ENCODE results near the gene ARHGEF10L. TPM values are rescaled to one million over a fixed set of nuclear protein-coding genes. Genes with fewer than 3 reads are reported as not detected.

The ARHGEF10L gene
- total and polyA plus RNA-seq, 3 experiments from 2014 or later: 0.24 to 0.26 TPM; not detected in 1

DNA sequence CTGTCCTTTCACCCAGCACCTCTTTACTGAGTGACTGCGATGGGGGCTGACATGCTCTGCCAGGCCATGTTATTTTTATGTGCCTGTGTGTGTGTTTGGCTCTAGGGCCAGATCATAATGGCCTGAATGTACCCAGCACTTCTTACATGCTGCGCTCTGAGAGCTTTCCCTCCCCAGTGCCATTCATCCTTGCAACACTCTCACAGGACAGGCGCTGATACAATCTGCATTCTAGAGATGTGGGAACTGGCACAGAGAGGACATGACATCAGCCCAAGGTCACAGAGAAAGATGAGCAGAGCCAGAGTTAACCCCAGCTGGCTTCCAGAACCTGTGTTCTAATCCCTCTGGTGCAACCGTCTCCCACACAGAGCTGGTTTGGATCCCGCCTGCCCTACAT is 54.5 kb downstream of the ARHGEF10L start:
- Mint-ChIP-seq H3K4me3 (no peak overlapping the region), H3K4me1 (no peaks in the 10 kb centered on the region), H3K27ac (no peak overlapping the region), H3K27me3 (peaks cover 4 to 7% of the 10 kb centered on the region in 2 donors), H3K36me3 (no peaks in the 10 kb centered on the region), H3K9me3 (no peaks in the 10 kb centered on the region)
- Histone ChIP-seq H3K4me3 (ENCODE audit: low read length) (no peak overlapping the region), H3K27me3 (ENCODE audit: insufficient read depth, low read length, poor library complexity, severe bottlenecking) (no peaks in the 10 kb centered on the region), H3K36me3 (ENCODE audit: insufficient read depth, low read length) (no peaks in the 10 kb centered on the region), H3K9me3 (ENCODE audit: low read length) (no peaks in the 10 kb centered on the region), H3K27ac (ENCODE audit: low read depth, low read length) (no peak overlapping the region), H3K4me1 (ENCODE audit: insufficient read depth, low read length) (no peaks in the 10 kb centered on the region)
- POLR2A ChIA-PET: no interaction called here
- DNase-seq: no peak
- CTCF ChIA-PET: no interaction called here

DNA sequence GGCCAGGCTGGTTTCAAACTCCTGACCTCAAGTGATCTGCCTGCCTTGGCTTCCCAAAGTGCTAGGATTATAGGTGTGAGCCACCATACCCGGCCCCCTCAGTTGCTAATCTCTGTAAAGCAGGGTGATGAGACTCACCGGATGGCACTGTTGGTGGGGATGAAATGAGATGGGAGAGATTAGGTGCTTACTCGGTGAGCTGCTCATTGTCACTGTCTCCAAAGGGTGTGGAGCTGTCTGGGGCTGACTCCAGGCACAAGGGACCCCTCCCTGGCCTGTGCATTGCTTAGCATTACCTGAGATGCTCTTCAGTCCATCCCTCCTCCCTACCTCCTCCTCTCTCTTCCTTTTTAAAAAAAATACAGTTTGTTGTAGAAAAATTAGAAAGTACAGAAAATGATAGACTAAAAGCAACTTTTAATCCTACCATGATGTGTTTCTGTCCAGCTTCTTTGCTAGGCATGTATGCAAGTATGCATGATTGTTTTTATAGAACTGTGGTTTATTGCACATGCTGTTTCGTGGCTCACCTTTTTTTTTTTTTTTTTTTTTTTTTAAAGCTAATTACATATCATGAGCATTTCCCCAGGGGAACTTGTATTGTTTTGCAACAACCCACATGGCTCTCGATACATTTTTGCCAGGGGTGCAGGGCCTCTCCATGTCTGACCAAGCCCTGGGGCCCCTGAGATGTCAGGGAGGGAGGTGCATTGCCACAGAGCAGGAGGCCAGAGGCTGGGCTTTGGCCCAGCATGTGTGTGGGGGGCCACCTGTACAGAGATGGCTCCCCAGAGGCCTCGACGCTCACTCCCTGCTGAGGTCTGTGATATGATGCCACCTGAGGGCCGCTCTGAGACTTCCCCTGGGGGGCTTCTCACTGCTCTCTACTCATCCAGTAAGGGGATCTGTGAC is 55.4 kb downstream of the ARHGEF10L start:
- Mint-ChIP-seq H3K27ac (no peak overlapping the region), H3K27me3 (peaks cover 4% of the 10 kb centered on the region in 2 donors), H3K4me1 (no peaks in the 10 kb centered on the region), H3K4me3 (no peak overlapping the region), H3K9me3 (no peaks in the 10 kb centered on the region), H3K36me3 (no peaks in the 10 kb centered on the region)
- Histone ChIP-seq H3K27me3 (ENCODE audit: insufficient read depth, low read length, poor library complexity, severe bottlenecking) (no peaks in the 10 kb centered on the region), H3K4me1 (ENCODE audit: insufficient read depth, low read length) (no peaks in the 10 kb centered on the region), H3K9me3 (ENCODE audit: low read length) (no peaks in the 10 kb centered on the region), H3K27ac (ENCODE audit: low read depth, low read length) (no peak overlapping the region), H3K36me3 (ENCODE audit: insufficient read depth, low read length) (no peaks in the 10 kb centered on the region), H3K4me3 (ENCODE audit: low read length) (no peak overlapping the region)
- ChIA-PET POLR2A (no interaction called here), CTCF (no interaction called here)
- DNase-seq: no peak

DNA sequence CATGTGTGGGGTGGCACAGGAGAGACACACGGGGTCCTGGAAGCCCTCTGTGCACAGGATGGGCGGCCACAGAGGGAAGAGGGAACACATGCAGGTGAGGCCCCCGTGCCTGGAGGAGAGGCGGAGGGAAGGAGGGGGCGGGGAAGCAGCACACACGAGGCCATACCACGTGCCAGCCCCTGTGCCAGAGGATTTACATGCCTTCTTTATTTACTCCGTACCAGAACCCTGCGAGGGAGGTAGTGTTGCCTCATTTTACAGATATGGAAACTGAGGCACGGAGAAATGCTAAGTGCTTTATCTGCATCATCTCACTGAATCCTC is 56.1 kb downstream of the ARHGEF10L start:
- Mint-ChIP-seq H3K27ac (no peak overlapping the region), H3K4me1 (no peaks in the 10 kb centered on the region), H3K36me3 (no peaks in the 10 kb centered on the region), H3K9me3 (no peaks in the 10 kb centered on the region), H3K4me3 (no peak overlapping the region), H3K27me3 (peaks cover 8% of the 10 kb centered on the region in 2 donors)
- H3K4me1 ChIP-seq (ENCODE audit: insufficient read depth, low read length): no peaks in the 10 kb centered on the region
- CTCF ChIA-PET: no interaction called here
- POLR2A ChIA-PET: no interaction called here
- H3K9me3 ChIP-seq (ENCODE audit: low read length): no peaks in the 10 kb centered on the region
- H3K27me3 ChIP-seq (ENCODE audit: insufficient read depth, low read length, poor library complexity, severe bottlenecking): no peaks in the 10 kb centered on the region
- no peaks in the 10 kb centered on the region for H3K36me3 ChIP-seq (ENCODE audit: insufficient read depth, low read length)
- no peak overlapping the region for H3K4me3 ChIP-seq (ENCODE audit: low read length)
- H3K27ac ChIP-seq (ENCODE audit: low read depth, low read length): no peak overlapping the region
- no peak for DNase-seq

DNA sequence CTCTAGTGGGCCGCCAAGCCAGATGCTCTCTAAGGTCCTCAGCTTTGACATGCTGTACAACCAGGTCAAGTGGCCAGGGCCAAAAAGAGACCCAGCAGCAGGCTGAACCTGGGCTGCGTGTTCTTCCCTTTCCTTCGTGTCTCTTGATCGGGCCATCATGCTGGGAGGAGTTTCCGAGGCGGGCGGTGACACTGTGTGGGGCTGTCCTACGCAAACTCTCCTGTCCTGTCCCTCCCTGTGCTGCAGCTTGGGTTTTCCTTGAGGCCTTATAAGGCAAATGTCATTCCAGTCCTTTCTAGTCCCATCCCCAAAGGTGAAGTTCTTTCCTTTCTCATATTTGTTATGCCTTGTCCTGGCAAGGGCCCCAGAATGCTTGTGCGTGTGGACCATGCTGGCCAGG is 56.7 kb downstream of the ARHGEF10L start:
- no peaks in the 10 kb centered on the region for H3K27me3 ChIP-seq (ENCODE audit: insufficient read depth, low read length, poor library complexity, severe bottlenecking)
- POLR2A ChIA-PET: no interaction called here
- CTCF ChIA-PET: no interaction called here
- no peaks in the 10 kb centered on the region for H3K4me1 ChIP-seq (ENCODE audit: insufficient read depth, low read length)
- H3K4me3 ChIP-seq (ENCODE audit: low read length): no peak overlapping the region
- H3K4me1 Mint-ChIP-seq: no peaks in the 10 kb centered on the region
- DNase-seq: no peak
- no peaks in the 10 kb centered on the region for H3K9me3 Mint-ChIP-seq
- H3K27me3 Mint-ChIP-seq: peaks cover 8% of the 10 kb centered on the region in 2 donors
- H3K36me3 ChIP-seq (ENCODE audit: insufficient read depth, low read length): no peaks in the 10 kb centered on the region
- H3K27ac Mint-ChIP-seq: no peak overlapping the region
- no peaks in the 10 kb centered on the region for H3K9me3 ChIP-seq (ENCODE audit: low read length)
- H3K27ac ChIP-seq (ENCODE audit: low read depth, low read length): no peak overlapping the region
- no peak overlapping the region for H3K4me3 Mint-ChIP-seq
- H3K36me3 Mint-ChIP-seq: no peaks in the 10 kb centered on the region

DNA sequence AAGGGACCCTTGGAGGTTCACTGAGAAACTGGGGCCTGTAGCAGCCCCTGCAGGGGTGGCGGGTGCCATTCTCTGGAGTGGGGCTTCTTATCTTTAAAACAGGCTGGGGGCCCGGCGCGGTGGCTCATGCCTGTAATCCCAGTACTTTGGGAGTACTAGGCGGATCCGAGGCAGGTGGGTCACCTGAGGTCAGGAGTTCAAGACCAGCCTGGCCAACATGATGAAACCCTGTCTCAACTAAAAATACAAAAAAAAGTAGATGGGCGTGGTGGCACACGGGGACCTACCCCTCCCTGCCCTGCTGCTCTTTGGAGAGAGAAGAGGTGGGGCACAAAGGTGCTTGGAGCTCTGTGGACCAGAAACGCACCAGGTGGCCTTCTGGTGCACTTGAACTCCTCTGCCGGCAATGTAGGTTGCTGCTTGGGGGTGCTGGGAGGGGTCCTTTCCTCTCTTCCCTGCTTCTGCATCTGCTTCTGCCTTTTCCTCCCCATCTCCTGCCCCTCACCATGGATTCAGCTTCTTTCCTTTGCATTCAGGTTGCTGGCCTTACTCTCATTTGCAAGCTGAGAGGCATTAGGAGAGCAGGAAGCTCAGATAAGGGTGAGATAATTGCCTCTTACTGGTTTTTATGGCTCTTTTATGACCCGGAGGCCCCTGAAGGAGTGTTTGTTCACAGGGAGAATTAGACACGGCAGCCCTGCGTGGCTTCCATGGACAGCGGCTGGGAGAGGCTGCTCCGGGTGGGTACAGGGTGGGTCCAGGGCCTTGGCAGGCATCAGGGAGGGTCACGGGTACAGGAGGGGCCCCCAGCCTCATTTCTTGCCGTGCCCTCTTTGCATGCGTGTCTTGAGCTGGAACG is 57.4 kb downstream of the ARHGEF10L start:
- H3K4me3 ChIP-seq (ENCODE audit: low read length): no peak overlapping the region
- H3K4me1 ChIP-seq (ENCODE audit: insufficient read depth, low read length): no peaks in the 10 kb centered on the region
- Mint-ChIP-seq H3K36me3 (no peaks in the 10 kb centered on the region), H3K27ac (no peak overlapping the region), H3K4me1 (no peaks in the 10 kb centered on the region), H3K9me3 (no peaks in the 10 kb centered on the region), H3K4me3 (no peak overlapping the region), H3K27me3 (peaks cover 8% of the 10 kb centered on the region in 2 donors)
- ChIA-PET CTCF (no interaction called here), POLR2A (no interaction called here)
- no peaks in the 10 kb centered on the region for H3K27me3 ChIP-seq (ENCODE audit: insufficient read depth, low read length, poor library complexity, severe bottlenecking)
- no peaks in the 10 kb centered on the region for H3K36me3 ChIP-seq (ENCODE audit: insufficient read depth, low read length)
- no peak for DNase-seq
- H3K9me3 ChIP-seq (ENCODE audit: low read length): no peaks in the 10 kb centered on the region
- no peak overlapping the region for H3K27ac ChIP-seq (ENCODE audit: low read depth, low read length)

DNA sequence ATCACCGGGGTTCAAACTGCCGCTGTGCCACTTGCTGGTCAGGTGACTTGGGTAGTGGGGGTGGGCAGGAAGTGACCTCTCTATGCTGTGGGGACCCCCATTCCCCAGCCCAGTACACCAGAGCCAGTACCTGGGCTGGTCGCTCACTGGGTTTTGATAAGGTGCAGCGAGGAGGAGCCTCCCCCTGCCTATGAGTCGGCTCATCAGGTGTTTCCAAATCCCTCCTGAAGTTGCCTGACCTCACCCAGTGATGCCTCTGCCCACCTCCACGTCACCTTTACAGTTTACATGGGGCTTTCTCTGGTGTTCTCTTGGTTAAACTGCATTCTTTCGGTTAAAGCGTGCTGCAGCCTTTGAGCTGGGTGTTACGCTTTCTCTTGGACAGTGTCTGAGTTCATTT is 58.2 kb downstream of the ARHGEF10L start:
- H3K36me3 Mint-ChIP-seq: no peaks in the 10 kb centered on the region
- no peaks in the 10 kb centered on the region for H3K4me1 Mint-ChIP-seq
- no peak overlapping the region for H3K4me3 Mint-ChIP-seq
- H3K27ac Mint-ChIP-seq: no peak overlapping the region
- Histone ChIP-seq H3K27ac (ENCODE audit: low read depth, low read length) (no peak overlapping the region), H3K36me3 (ENCODE audit: insufficient read depth, low read length) (no peaks in the 10 kb centered on the region), H3K27me3 (ENCODE audit: insufficient read depth, low read length, poor library complexity, severe bottlenecking) (no peaks in the 10 kb centered on the region), H3K4me3 (ENCODE audit: low read length) (no peak overlapping the region), H3K4me1 (ENCODE audit: insufficient read depth, low read length) (no peaks in the 10 kb centered on the region), H3K9me3 (ENCODE audit: low read length) (no peaks in the 10 kb centered on the region)
- POLR2A ChIA-PET: no interaction called here
- peaks cover 8% of the 10 kb centered on the region in 2 donors for H3K27me3 Mint-ChIP-seq
- CTCF ChIA-PET: no interaction called here
- H3K9me3 Mint-ChIP-seq: no peaks in the 10 kb centered on the region
- DNase-seq: no peak

DNA sequence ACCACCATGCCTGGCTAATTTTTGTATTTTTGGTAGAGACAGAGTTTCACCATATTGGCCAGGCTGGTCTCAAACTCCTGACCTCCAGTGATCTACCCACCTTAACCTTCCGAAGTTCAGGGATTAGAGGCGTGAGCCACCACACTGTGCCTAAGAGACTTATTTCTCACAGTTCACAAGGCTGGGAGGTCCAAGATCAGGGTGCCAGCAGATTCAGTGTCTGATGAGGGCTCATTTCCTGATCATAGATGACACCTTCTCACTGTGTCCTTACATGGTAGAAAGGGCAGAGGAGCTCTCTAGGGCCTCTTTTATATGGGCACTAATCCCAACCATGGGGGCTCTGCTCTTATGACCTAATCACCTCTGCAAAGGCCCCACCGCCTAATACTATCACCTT is 58.8 kb downstream of the ARHGEF10L start:
- no peak overlapping the region for H3K4me3 Mint-ChIP-seq
- no peak overlapping the region for H3K4me3 ChIP-seq (ENCODE audit: low read length)
- no peaks in the 10 kb centered on the region for H3K9me3 Mint-ChIP-seq
- H3K27ac ChIP-seq (ENCODE audit: low read depth, low read length): no peak overlapping the region
- H3K4me1 ChIP-seq (ENCODE audit: insufficient read depth, low read length): no peaks in the 10 kb centered on the region
- DNase-seq: no peak
- no peaks in the 10 kb centered on the region for H3K27me3 ChIP-seq (ENCODE audit: insufficient read depth, low read length, poor library complexity, severe bottlenecking)
- POLR2A ChIA-PET: no interaction called here
- no peak overlapping the region for H3K27ac Mint-ChIP-seq
- no peaks in the 10 kb centered on the region for H3K36me3 ChIP-seq (ENCODE audit: insufficient read depth, low read length)
- CTCF ChIA-PET: interaction anchor here (0.9 kb wide), 1 partner anchor 9 kb away, joined by 3 read pairs; no protein-coding TSS in a partner anchor
- no peaks in the 10 kb centered on the region for H3K4me1 Mint-ChIP-seq
- H3K9me3 ChIP-seq (ENCODE audit: low read length): no peaks in the 10 kb centered on the region
- peaks cover 8% of the 10 kb centered on the region in 2 donors for H3K27me3 Mint-ChIP-seq
- H3K36me3 Mint-ChIP-seq: no peaks in the 10 kb centered on the region

DNA sequence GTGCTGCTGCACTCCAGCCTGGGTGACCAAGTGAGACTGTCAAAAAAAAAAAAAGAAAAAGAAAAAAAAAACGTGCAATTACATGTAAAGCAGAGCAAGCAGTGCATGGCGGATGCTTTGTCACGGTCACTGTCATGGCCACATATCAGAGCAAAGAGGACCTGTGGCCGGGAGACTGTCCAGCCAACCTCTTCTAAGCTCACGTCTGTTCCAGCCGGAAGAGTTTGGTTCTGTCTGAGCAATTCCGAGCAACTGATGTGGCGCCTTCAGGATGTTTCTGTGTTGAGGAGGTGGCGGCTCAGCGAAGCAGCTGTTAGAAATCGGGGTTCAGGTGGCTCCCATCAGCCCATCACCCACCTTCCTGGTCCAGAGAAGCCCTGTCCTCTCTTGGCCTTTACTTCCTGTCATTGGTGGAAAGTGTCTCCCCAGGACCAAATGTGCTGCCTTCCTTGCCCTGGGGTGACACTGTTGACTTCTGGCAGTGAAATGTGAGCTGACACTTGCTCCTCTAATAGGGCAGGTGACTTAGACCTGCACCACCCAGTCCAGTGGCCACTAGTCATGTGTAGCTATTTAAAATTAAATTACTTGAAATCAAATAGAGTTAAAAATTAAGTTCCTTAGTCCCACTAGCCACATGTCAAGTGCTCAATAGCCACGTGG is 59.9 kb downstream of the ARHGEF10L start:
- Mint-ChIP-seq H3K4me1 (no peaks in the 10 kb centered on the region), H3K27ac (no peak overlapping the region), H3K36me3 (no peaks in the 10 kb centered on the region), H3K9me3 (no peaks in the 10 kb centered on the region), H3K27me3 (peaks cover 6 to 8% of the 10 kb centered on the region in 2 donors), H3K4me3 (no peak overlapping the region)
- Histone ChIP-seq H3K27me3 (ENCODE audit: insufficient read depth, low read length, poor library complexity, severe bottlenecking) (no peaks in the 10 kb centered on the region), H3K9me3 (ENCODE audit: low read length) (no peaks in the 10 kb centered on the region), H3K27ac (ENCODE audit: low read depth, low read length) (no peak overlapping the region), H3K36me3 (ENCODE audit: insufficient read depth, low read length) (no peaks in the 10 kb centered on the region), H3K4me1 (ENCODE audit: insufficient read depth, low read length) (no peaks in the 10 kb centered on the region), H3K4me3 (ENCODE audit: low read length) (no peak overlapping the region)
- no peak for DNase-seq
- POLR2A ChIA-PET: no interaction called here
- CTCF ChIA-PET: interaction anchor here (0.9 kb wide), 1 partner anchor 7 kb away, joined by 3 read pairs; no protein-coding TSS in a partner anchor
